CD14-positive monocyte (primary cell): ENCODE measurements around the gene HERC4. TPM values are rescaled to one million over a fixed set of nuclear protein-coding genes. Genes with fewer than 3 reads are reported as not detected.
A peak's percentile ranks its signal among the peaks of the same experiment; 100 is the strongest.
"Not testable (repeated sequence)": the region's sequence is repeated elsewhere in the genome, so short reads cannot be mapped to it uniquely, and the experiment has no call there.

Source experiments
- DNase-seq, 3 donors: peaks; one replicate each; pipeline ENCODE4 v3.0.0-alpha.2; 2011 to 2022
- H2AFZ ChIP-seq: 2 replicates; pipeline ENCODE4 v1.6.0; 2012; ENCODE audit warnings: mild to moderate bottlenecking, low read depth, low read length, inconsistent platforms; ENCODE audit not compliant: insufficient read depth, poor library complexity, severe bottlenecking
- H3K27ac ChIP-seq, 2 donors: 1 replicate in 1 of 2; 2 replicates in 1 of 2; pipeline ENCODE4 v1.5.1; 2012 to 2013; ENCODE audit warnings: low read length in 2 of 2, control low read depth in 1 of 2, inconsistent platforms in 1 of 2, low read depth in 1 of 2, mild to moderate bottlenecking in 1 of 2
- H3K27me3 ChIP-seq, 2 donors: one replicate each; pipeline versions ENCODE4 v1.6.0 to v1.6.1; 2011 to 2013; ENCODE audit warnings: low read length in 2 of 2; ENCODE audit not compliant: control insufficient read depth in 2 of 2, insufficient read depth in 2 of 2
- H3K36me3 ChIP-seq, 2 donors: replicated peaks in 1 of 2; 1 replicate in 1 of 2; 2 replicates in 1 of 2; pipeline versions ENCODE4 v1.5.1 to v1.6.1; 2012 to 2013; ENCODE audit warnings: low read length in 2 of 2, control low read depth in 1 of 2, inconsistent platforms in 1 of 2, mild to moderate bottlenecking in 1 of 2; ENCODE audit not compliant: insufficient read depth in 2 of 2, control insufficient read depth in 1 of 2
- H3K4me1 ChIP-seq, 2 donors: 1 replicate in 1 of 2; 2 replicates in 1 of 2; pipeline versions ENCODE4 v1.5.1 to v1.6.1; 2012 to 2013; ENCODE audit warnings: low read length in 2 of 2, control low read depth in 1 of 2, inconsistent platforms in 1 of 2, mild to moderate bottlenecking in 1 of 2, moderate library complexity in 1 of 2; ENCODE audit not compliant: insufficient read depth in 2 of 2, control insufficient read depth in 1 of 2
- H3K4me2 ChIP-seq: replicated peaks from 2 replicates; pipeline ENCODE3; 2012; ENCODE audit warnings: low read length, moderate library complexity, mild to moderate bottlenecking; ENCODE audit not compliant: poor library complexity, severe bottlenecking; ENCODE audit errors: extremely low read depth
- H3K4me3 ChIP-seq, 3 experiments: fragments of 200-600 bp in 1 of 3; sonication (generic) in 1 of 3; replicated peaks in 1 of 3; 1 replicate in 2 of 3; 2 replicates in 1 of 3; pipeline ENCODE4 v1.5.1; 2011 to 2013; ENCODE audit warnings: low read length in 3 of 3, mild to moderate bottlenecking in 3 of 3, control low read depth in 2 of 3, low read depth in 2 of 3, inconsistent platforms in 1 of 3, moderate library complexity in 1 of 3
- H3K79me2 ChIP-seq: 2 replicates; pipeline ENCODE4 v1.6.0; 2012; ENCODE audit warnings: mild to moderate bottlenecking, control low read depth, inconsistent platforms, low read length, moderate library complexity; ENCODE audit not compliant: insufficient read depth
- H3K9ac ChIP-seq: 2 replicates; pipeline ENCODE4 v1.6.0; 2017; ENCODE audit warnings: low read length, mild to moderate bottlenecking; ENCODE audit not compliant: insufficient read depth, poor library complexity, severe bottlenecking
- H3K9me3 ChIP-seq, 2 donors: replicated peaks in 1 of 2; 1 replicate in 1 of 2; 2 replicates in 1 of 2; pipeline versions ENCODE4 v1.5.1 to v1.6.1; 2012 to 2013; ENCODE audit warnings: low read length in 2 of 2, control low read depth in 1 of 2; ENCODE audit not compliant: control insufficient read depth in 1 of 2, insufficient read depth in 1 of 2
- H4K20me1 ChIP-seq: 2 replicates; pipeline ENCODE4 v1.6.0; 2012; ENCODE audit warnings: mild to moderate bottlenecking, low read length, control low read depth, moderate library complexity; ENCODE audit not compliant: insufficient read depth
- H3K27ac Mint-ChIP-seq, 7 donors: one replicate each; pipeline ENCODE4 v1.8.0; 2020; ENCODE audit warnings: mild to moderate bottlenecking in 7 of 7, mixed read lengths in 7 of 7, moderate library complexity in 6 of 7, inconsistent platforms in 2 of 7
- H3K27me3 Mint-ChIP-seq, 3 donors: one replicate each; pipeline ENCODE4 v1.8.0; 2021 to 2022; ENCODE audit warnings: low read depth in 3 of 3, mild to moderate bottlenecking in 3 of 3, mixed read lengths in 3 of 3, moderate library complexity in 3 of 3, inconsistent platforms in 1 of 3
- H3K36me3 Mint-ChIP-seq, 2 donors: one replicate each; pipeline ENCODE4 v1.8.0; 2020; ENCODE audit warnings: mixed read lengths in 2 of 2, inconsistent platforms in 1 of 2, mild to moderate bottlenecking in 1 of 2
- H3K4me1 Mint-ChIP-seq: one replicate; pipeline ENCODE4 v1.8.0; 2020; ENCODE audit warnings: mild to moderate bottlenecking, mixed read lengths
- H3K4me3 Mint-ChIP-seq, 2 donors: one replicate each; pipeline ENCODE4 v1.8.0; 2020; ENCODE audit warnings: mild to moderate bottlenecking in 2 of 2, mixed read lengths in 2 of 2, moderate library complexity in 1 of 2
- H3K9me3 Mint-ChIP-seq, 7 donors: one replicate each; pipeline ENCODE4 v1.8.0; 2020 to 2022; ENCODE audit warnings: mixed read lengths in 7 of 7, mild to moderate bottlenecking in 6 of 7, moderate library complexity in 6 of 7, inconsistent platforms in 2 of 7
- WGBS: methylation state at CpG from one replicate; pipeline ENCODE4 v1.1.5; 2013; ENCODE audit warnings: missing lambda C conversion rate; ENCODE audit not compliant: insufficient coverage; 5-methylcytosine and 5-hydroxymethylcytosine counted together
- intact Hi-C, 2 donors: fragments of 100-400 bp; cut with micrococcal nuclease; formaldehyde crosslinking; loops; one replicate each; pipeline versions ENCODE4 v1.15.0 to v1.15.1; 2023
- polyA plus RNA-seq, 3 donors: library from polyadenylated mRNA; depleted of rRNA in 1 of 3; unstranded in 2 of 3; stranded (reverse) in 1 of 3; fragments of 300-500 nt in 2 of 3; fragments of >200 nt in 1 of 3; fragmentation: Illumina TruSeq in 2 of 3; gene quantifications; 1 replicate in 2 of 3; 2 replicates in 1 of 3; pipeline ENCODE4 v1.2.3, GENCODE V29; 2012 to 2021
- TF ChIP-seq, protein P1 (sequence below): fragments of 200-600 bp; IDR thresholded peaks from one replicate; pipeline ENCODE4 v1.8.0; 2022; ENCODE audit warnings: antibody characterized with exemption, mild to moderate bottlenecking

Gene HERC4
- polyA plus RNA-seq, 3 donors: 10.7 to 17.5 (median 14.3) TPM

GRCh38 chr10:67990093-67990492 lies 85.0 kb downstream of the HERC4 start:
- TF ChIP-seq, protein P1, sequence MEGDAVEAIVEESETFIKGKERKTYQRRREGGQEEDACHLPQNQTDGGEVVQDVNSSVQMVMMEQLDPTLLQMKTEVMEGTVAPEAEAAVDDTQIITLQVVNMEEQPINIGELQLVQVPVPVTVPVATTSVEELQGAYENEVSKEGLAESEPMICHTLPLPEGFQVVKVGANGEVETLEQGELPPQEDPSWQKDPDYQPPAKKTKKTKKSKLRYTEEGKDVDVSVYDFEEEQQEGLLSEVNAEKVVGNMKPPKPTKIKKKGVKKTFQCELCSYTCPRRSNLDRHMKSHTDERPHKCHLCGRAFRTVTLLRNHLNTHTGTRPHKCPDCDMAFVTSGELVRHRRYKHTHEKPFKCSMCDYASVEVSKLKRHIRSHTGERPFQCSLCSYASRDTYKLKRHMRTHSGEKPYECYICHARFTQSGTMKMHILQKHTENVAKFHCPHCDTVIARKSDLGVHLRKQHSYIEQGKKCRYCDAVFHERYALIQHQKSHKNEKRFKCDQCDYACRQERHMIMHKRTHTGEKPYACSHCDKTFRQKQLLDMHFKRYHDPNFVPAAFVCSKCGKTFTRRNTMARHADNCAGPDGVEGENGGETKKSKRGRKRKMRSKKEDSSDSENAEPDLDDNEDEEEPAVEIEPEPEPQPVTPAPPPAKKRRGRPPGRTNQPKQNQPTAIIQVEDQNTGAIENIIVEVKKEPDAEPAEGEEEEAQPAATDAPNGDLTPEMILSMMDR: no peak
- no peaks in the 10 kb centered on the region for H3K27me3 Mint-ChIP-seq
- no peak overlapping the region for H2AFZ ChIP-seq
- no peak overlapping the region for H3K4me3 ChIP-seq
- peaks cover 49 to 75% of the 10 kb centered on the region in 2 donors for H3K36me3 Mint-ChIP-seq
- no peaks in the 10 kb centered on the region for H3K79me2 ChIP-seq
- no peak for DNase-seq
- H3K27me3 ChIP-seq: no peaks in the 10 kb centered on the region
- no peaks in the 10 kb centered on the region for H3K4me1 ChIP-seq
- no peak overlapping the region for H3K4me2 ChIP-seq
- H3K4me1 Mint-ChIP-seq: no peaks in the 10 kb centered on the region
- intact Hi-C loops: no loop called here
- H3K9me3 ChIP-seq: no peaks in the 10 kb centered on the region
- no peaks in the 10 kb centered on the region for H3K9me3 Mint-ChIP-seq
- peaks cover 58 to 77% of the 10 kb centered on the region in 2 donors for H3K36me3 ChIP-seq
- H3K27ac ChIP-seq: no peak overlapping the region
- no peak overlapping the region for H3K4me3 Mint-ChIP-seq
- H4K20me1 ChIP-seq: no peaks in the 10 kb centered on the region
- H3K9ac ChIP-seq: no peak overlapping the region
- peak overlapping the region in 2 of 7 donors; percentile 5 to 10 for H3K27ac Mint-ChIP-seq

DNA sequence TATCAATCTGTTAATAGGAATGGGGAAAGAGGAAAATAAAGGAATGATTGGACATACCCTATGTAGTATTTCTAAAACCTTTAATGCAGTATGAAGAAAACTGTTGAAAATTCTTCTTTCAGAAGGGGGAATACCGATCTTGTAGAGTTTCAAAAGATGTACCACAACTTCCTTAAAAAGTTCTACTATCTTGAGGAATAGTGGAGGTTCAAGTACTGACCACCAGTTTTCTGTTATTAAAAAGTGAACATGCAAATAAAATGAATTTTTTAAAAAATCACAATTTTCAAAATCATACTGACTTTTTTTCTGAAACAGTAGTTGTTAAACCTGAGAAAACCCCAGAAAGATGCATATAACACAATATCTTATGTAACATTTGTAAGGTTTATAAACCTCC lies 86.5 kb downstream of the HERC4 start:
- Histone ChIP-seq H3K79me2 (no peaks in the 10 kb centered on the region), H3K27me3 (no peaks in the 10 kb centered on the region), H3K4me2 (no peak overlapping the region), H3K4me3 (no peak overlapping the region), H3K27ac (no peak overlapping the region), H3K9me3 (no peaks in the 10 kb centered on the region), H3K36me3 (peaks cover 63 to 84% of the 10 kb centered on the region in 2 donors), H2AFZ (no peak overlapping the region), H3K9ac (no peak overlapping the region), H3K4me1 (no peaks in the 10 kb centered on the region), H4K20me1 (no peaks in the 10 kb centered on the region)
- no peaks in the 10 kb centered on the region for H3K4me1 Mint-ChIP-seq
- no peaks in the 10 kb centered on the region for H3K27me3 Mint-ChIP-seq
- no peak overlapping the region for H3K27ac Mint-ChIP-seq
- intact Hi-C loops: no loop called here
- peaks cover 0 to 3% (median 0%) of the 10 kb centered on the region in 7 donors for H3K9me3 Mint-ChIP-seq
- no peak for DNase-seq
- H3K36me3 Mint-ChIP-seq: peaks cover 50 to 82% of the 10 kb centered on the region in 2 donors
- WGBS: no CpG with 5 or more reads among the region's 1 CpG
- H3K4me3 Mint-ChIP-seq: no peak overlapping the region
- TF ChIP-seq, protein P1: no peak

- H4K20me1 ChIP-seq, H3K9me3 ChIP-seq, H3K9ac ChIP-seq, H3K79me2 ChIP-seq, H3K27me3 ChIP-seq, DNase-seq, H3K4me3 ChIP-seq, H2AFZ ChIP-seq, H3K27ac Mint-ChIP-seq, H3K4me1 ChIP-seq, H3K4me1 Mint-ChIP-seq, H3K4me2 ChIP-seq, H3K4me3 Mint-ChIP-seq, H3K27me3 Mint-ChIP-seq, H3K9me3 Mint-ChIP-seq, H3K27ac ChIP-seq, intact Hi-C loops: not testable (repeated sequence)
- peaks cover 53 to 98% of the 10 kb centered on the region in 2 donors for H3K36me3 ChIP-seq
- peaks cover 66 to 97% of the 10 kb centered on the region in 2 donors for H3K36me3 Mint-ChIP-seq
- WGBS: 100% methylated on average over 1 of the region's 8 CpGs
Observed at GRCh38 chr10:67982603-67983002, 92.5 kb downstream of the HERC4 start.
